PC-9 (cell line): ENCODE data around the gene PKNOX2. TPM values are rescaled to one million over a fixed set of nuclear protein-coding genes. Genes with fewer than 3 reads are reported as not detected.

Experiments
- BruUV-seq: library from RNA; stranded (reverse); fragments of 400-500 nt; replicated peaks from 2 replicates; lab custom pipeline; 2021; lab: Mats Ljungman, UMichigan
- CTCF ChIA-PET: fragments of 300-600 bp; sonication (Branson Sonifier 250); formaldehyde crosslinking; loops from one replicate; lab custom pipeline; 2022; ENCODE audit warnings: antibody characterized with exemption; lab: Charles Lee
- POLR2A ChIA-PET: fragments of 300-600 bp; sonication (Branson Sonifier 250); formaldehyde crosslinking; loops from one replicate; lab custom pipeline; 2022; ENCODE audit warnings: antibody characterized with exemption; ENCODE audit not compliant: unreplicated experiment; lab: Charles Lee
- DNase-seq, 2 experiments: peaks; one replicate each; pipeline versions ENCODE4 v3.0.0 to v3.0.0-alpha.2; 2015 to 2022; ENCODE audit warnings: mixed read lengths in 1 of 2
- H2AFZ ChIP-seq: fragments of 200-600 bp; sonication (generic); 2 replicates; pipeline ENCODE4 v1.8.1; 2017; ENCODE audit warnings: antibody characterized with exemption
- H3F3A ChIP-seq: fragments of 200-600 bp; sonication (generic); 2 replicates; pipeline ENCODE4 v1.8.1; 2017; ENCODE audit warnings: antibody characterized with exemption, mild to moderate bottlenecking, low read depth; ENCODE audit not compliant: insufficient read depth
- H3K27ac ChIP-seq: fragments of 200-600 bp; sonication (generic); 2 replicates; pipeline ENCODE4 v1.6.1; 2016; ENCODE audit warnings: mixed run types
- H3K27me3 ChIP-seq: fragments of 200-600 bp; sonication (generic); 2 replicates; pipeline ENCODE4 v1.6.1; 2016; ENCODE audit warnings: low read depth, mixed run types; ENCODE audit not compliant: insufficient read depth
- H3K36me3 ChIP-seq: fragments of 200-600 bp; sonication (generic); 2 replicates; pipeline ENCODE4 v1.6.1; 2016; ENCODE audit warnings: low read depth, mixed run types
- H3K4me1 ChIP-seq: fragments of 200-600 bp; sonication (generic); replicated peaks from 2 replicates; pipeline ENCODE4 v1.6.1; 2016; ENCODE audit warnings: mixed run types; ENCODE audit not compliant: insufficient read depth
- H3K4me2 ChIP-seq: fragments of 200-600 bp; sonication (generic); 2 replicates; pipeline ENCODE4 v1.6.1; 2017; ENCODE audit warnings: mixed run types
- H3K4me3 ChIP-seq: fragments of 200-600 bp; sonication (generic); 2 replicates; pipeline ENCODE4 v1.6.1; 2016; ENCODE audit warnings: mixed run types
- H3K79me2 ChIP-seq: fragments of 200-600 bp; sonication (generic); 2 replicates; pipeline ENCODE4 v1.6.1; 2017; ENCODE audit warnings: low read depth, mixed run types
- H3K9me2 ChIP-seq: fragments of 200-600 bp; sonication (generic); 2 replicates; pipeline ENCODE4 v1.8.1; 2017; ENCODE audit warnings: mild to moderate bottlenecking; ENCODE audit not compliant: insufficient read depth
- H3K9me3 ChIP-seq: fragments of 200-600 bp; sonication (generic); 2 replicates; pipeline ENCODE4 v1.8.1; 2016; ENCODE audit warnings: low read depth; ENCODE audit not compliant: insufficient read depth
- H4K20me1 ChIP-seq: fragments of 200-600 bp; sonication (generic); 2 replicates; pipeline ENCODE4 v1.8.1; 2017; ENCODE audit not compliant: insufficient read depth
- CTCF ChIP-seq: fragments of 200-600 bp; sonication (generic); conservative IDR thresholded peaks from 2 replicates; pipeline ENCODE4 v1.6.1; 2017; ENCODE audit warnings: mixed run types, antibody characterized with exemption, mild to moderate bottlenecking, moderate library complexity
- EZH2 ChIP-seq: fragments of 200-600 bp; sonication (generic); IDR thresholded peaks from 2 replicates; pipeline ENCODE4 v1.8.0; 2017; ENCODE audit warnings: antibody characterized with exemption, low read depth
- intact Hi-C: fragments of 100-400 bp; cut with micrococcal nuclease; formaldehyde crosslinking; loops from one replicate; pipeline ENCODE4 v1.10.0; 2022; ENCODE audit not compliant: unreplicated experiment
- total RNA-seq: library from RNA; stranded (reverse); gene quantifications from 2 replicates; pipeline ENCODE4 v1.2.3, GENCODE V29; 2021

PKNOX2 gene
- total RNA-seq, 1 experiment from 2014 or later: not detected

- Histone ChIP-seq H3K27ac (no peak overlapping the region), H3F3A (no peaks in the 10 kb centered on the region), H3K79me2 (no peaks in the 10 kb centered on the region), H3K4me3 (no peak overlapping the region), H4K20me1 (no peaks in the 10 kb centered on the region), H3K4me1 (peaks cover 15% of the 10 kb centered on the region), H2AFZ (no peak overlapping the region), H3K9me2 (no peaks in the 10 kb centered on the region), H3K9me3 (no peaks in the 10 kb centered on the region), H3K36me3 (no peaks in the 10 kb centered on the region), H3K4me2 (no peak overlapping the region), H3K27me3 (0 out of 2 replicates have a peak, but pooled peaks cover 2% of the 10 kb centered on the region)
- ChIA-PET POLR2A (no interaction called here), CTCF (interaction anchor here (0.6 kb wide), 1 partner anchor 47 kb away, joined by 3 read pairs; no protein-coding TSS in a partner anchor)
- peak in 1 of 2 experiments; percentile 66 for DNase-seq
- no TSS peak for BruUV-seq
- TF ChIP-seq EZH2 (no peak), CTCF (no peak)
- intact Hi-C loops: no loop called here
Measured at GRCh38 chr11:125236072-125236825, 71.7 kb downstream of the PKNOX2 start.

- Histone ChIP-seq H3F3A (no peaks in the 10 kb centered on the region), H3K36me3 (no peaks in the 10 kb centered on the region), H3K27ac (no peak overlapping the region), H2AFZ (no peak overlapping the region), H3K9me3 (no peaks in the 10 kb centered on the region), H4K20me1 (no peaks in the 10 kb centered on the region), H3K4me2 (no peak overlapping the region), H3K79me2 (no peaks in the 10 kb centered on the region), H3K4me1 (peaks cover 9% of the 10 kb centered on the region), H3K27me3 (0 out of 2 replicates have a peak, but pooled peaks cover 5% of the 10 kb centered on the region), H3K4me3 (no peak overlapping the region), H3K9me2 (no peaks in the 10 kb centered on the region)
- ChIA-PET POLR2A (no interaction called here), CTCF (no interaction called here)
- intact Hi-C loops: no loop called here
- no TSS peak for BruUV-seq
- TF ChIP-seq EZH2 (no peak), CTCF (no peak)
- peak in 1 of 2 experiments; percentile 21 for DNase-seq
Measured at GRCh38 chr11:125239585-125240560, 75.3 kb downstream of the PKNOX2 start.

GRCh38 chr11:125241104-125241503, 76.6 kb downstream of the PKNOX2 start:
- Histone ChIP-seq H3K36me3 (no peaks in the 10 kb centered on the region), H3F3A (no peaks in the 10 kb centered on the region), H3K27ac (no peak overlapping the region), H3K79me2 (no peaks in the 10 kb centered on the region), H3K4me2 (no peak overlapping the region), H3K4me1 (no peaks in the 10 kb centered on the region), H3K4me3 (no peak overlapping the region), H3K27me3 (0 out of 2 replicates have a peak, but pooled peaks cover 5% of the 10 kb centered on the region), H3K9me2 (no peaks in the 10 kb centered on the region), H4K20me1 (no peaks in the 10 kb centered on the region), H3K9me3 (no peaks in the 10 kb centered on the region), H2AFZ (no peak overlapping the region)
- BruUV-seq: no TSS peak
- TF ChIP-seq EZH2: no peak
- no peak for TF ChIP-seq CTCF
- DNase-seq: no peak
- POLR2A ChIA-PET: no interaction called here
- CTCF ChIA-PET: no interaction called here
- intact Hi-C loops: no loop called here
